Astrocyte (in vitro differentiated cells and primary cell): ENCODE data around the gene PRKAR2A. TPM values are rescaled to one million over a fixed set of nuclear protein-coding genes. Genes with fewer than 3 reads are reported as not detected.

Experiments
- DNase-seq: peaks from one replicate; pipeline ENCODE4 v3.0.0-alpha.2; 2010; ENCODE audit warnings: low read depth
- FAIRE-seq: peaks from 2 replicates; lab custom pipeline; 2011; peaks lifted over from hg19 to GRCh38; lab: Jason Lieb, UNC
- H2AFZ ChIP-seq: 2 replicates; pipeline ENCODE4 v1.6.0; 2012; ENCODE audit warnings: low read depth, low read length, inconsistent platforms
- H3K27ac ChIP-seq: 2 replicates; pipeline ENCODE4 v1.5.1; 2011; ENCODE audit warnings: low read depth, low read length, inconsistent platforms
- H3K27me3 ChIP-seq: 2 replicates; pipeline ENCODE4 v1.6.0; 2011; ENCODE audit warnings: low read length, inconsistent platforms; ENCODE audit not compliant: insufficient read depth
- H3K36me3 ChIP-seq: 2 replicates; pipeline ENCODE4 v1.5.1; 2011; ENCODE audit warnings: low read length, inconsistent platforms; ENCODE audit not compliant: insufficient read depth
- H3K4me1 ChIP-seq: 2 replicates; pipeline ENCODE4 v1.5.1; 2011; ENCODE audit warnings: low read length, inconsistent platforms; ENCODE audit not compliant: insufficient read depth
- H3K4me2 ChIP-seq: 2 replicates; pipeline ENCODE4 v1.6.0; 2012; ENCODE audit warnings: low read length, inconsistent platforms
- H3K4me3 ChIP-seq: 2 replicates; pipeline ENCODE4 v1.5.1; 2011; ENCODE audit warnings: low read depth, mild to moderate bottlenecking, low read length, inconsistent platforms; ENCODE audit not compliant: insufficient read depth
- H3K79me2 ChIP-seq: 2 replicates; pipeline ENCODE4 v1.6.0; 2012; ENCODE audit warnings: mild to moderate bottlenecking, low read length, inconsistent platforms; ENCODE audit not compliant: insufficient read depth
- H3K9ac ChIP-seq: 2 replicates; pipeline ENCODE4 v1.6.0; 2012; ENCODE audit warnings: mild to moderate bottlenecking, low read length, inconsistent platforms
- H3K9me3 ChIP-seq: 2 replicates; pipeline ENCODE4 v1.5.1; 2012; ENCODE audit warnings: low read depth, mild to moderate bottlenecking, low read length, inconsistent platforms; ENCODE audit not compliant: insufficient read depth
- H4K20me1 ChIP-seq: 2 replicates; pipeline ENCODE4 v1.6.0; 2012; ENCODE audit warnings: low read length, inconsistent platforms; ENCODE audit not compliant: insufficient read depth
- H3K27ac Mint-ChIP-seq: one replicate; pipeline ENCODE4 v1.8.0; 2021; ENCODE audit warnings: mild to moderate bottlenecking, mixed read lengths; ENCODE audit not compliant: unreplicated experiment
- H3K27me3 Mint-ChIP-seq: one replicate; pipeline ENCODE4 v1.8.0; 2021; ENCODE audit warnings: low read depth, mixed read lengths; ENCODE audit not compliant: unreplicated experiment
- H3K36me3 Mint-ChIP-seq: one replicate; pipeline ENCODE4 v1.8.0; 2021; ENCODE audit warnings: low read depth, mixed read lengths; ENCODE audit not compliant: unreplicated experiment
- H3K4me1 Mint-ChIP-seq: one replicate; pipeline ENCODE4 v1.8.0; 2021; ENCODE audit warnings: low read depth, mixed read lengths; ENCODE audit not compliant: unreplicated experiment
- H3K4me3 Mint-ChIP-seq: one replicate; pipeline ENCODE4 v1.8.0; 2021; ENCODE audit warnings: mild to moderate bottlenecking, moderate library complexity, mixed read lengths; ENCODE audit not compliant: unreplicated experiment
- H3K9me3 Mint-ChIP-seq: one replicate; pipeline ENCODE4 v1.8.0; 2021; ENCODE audit warnings: mild to moderate bottlenecking, mixed read lengths; ENCODE audit not compliant: unreplicated experiment
- EZH2 ChIP-seq: IDR thresholded peaks from 2 replicates; pipeline ENCODE4 v1.6.1; 2012; ENCODE audit warnings: mild to moderate bottlenecking, low read length, inconsistent platforms; ENCODE audit not compliant: insufficient read depth
- total RNA-seq: library from RNA; stranded (reverse); gene quantifications from 2 replicates; pipeline ENCODE4 v1.2.1, GENCODE V29; 2021
- TF ChIP-seq, protein P1 (sequence below): IDR thresholded peaks from 2 replicates; pipeline ENCODE4 v1.5.1; 2011; ENCODE audit warnings: low read depth, mild to moderate bottlenecking, inconsistent platforms, low read length, moderate library complexity; ENCODE audit not compliant: insufficient read depth

PRKAR2A gene
- total RNA-seq, 1 donor from 2014 or later = 52.5 TPM

DNA sequence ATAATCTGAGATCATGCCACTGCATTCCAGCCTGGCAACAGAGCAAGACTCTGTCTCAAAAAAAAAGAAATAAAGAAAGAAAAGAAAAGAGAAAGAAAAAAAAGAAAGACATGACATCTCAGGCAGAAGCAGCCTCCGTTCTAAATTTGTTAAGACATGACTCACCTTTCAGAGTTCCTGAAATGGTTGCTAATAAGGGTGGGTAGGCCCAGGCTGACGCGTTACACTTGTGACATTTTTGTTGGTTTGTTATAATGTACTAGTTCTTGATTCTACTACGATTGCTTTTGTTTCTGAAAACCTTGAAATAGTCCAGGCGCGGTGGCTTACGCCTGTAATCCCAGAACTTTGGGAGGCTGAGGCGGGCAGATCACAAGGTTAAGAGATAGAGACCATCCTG is 30.0 kb upstream of the PRKAR2A start:
- Mint-ChIP-seq H3K4me1 (peaks cover 3% of the 10 kb centered on the region), H3K27me3 (no peaks in the 10 kb centered on the region)
- DNase-seq = peak; percentile 44

DNA sequence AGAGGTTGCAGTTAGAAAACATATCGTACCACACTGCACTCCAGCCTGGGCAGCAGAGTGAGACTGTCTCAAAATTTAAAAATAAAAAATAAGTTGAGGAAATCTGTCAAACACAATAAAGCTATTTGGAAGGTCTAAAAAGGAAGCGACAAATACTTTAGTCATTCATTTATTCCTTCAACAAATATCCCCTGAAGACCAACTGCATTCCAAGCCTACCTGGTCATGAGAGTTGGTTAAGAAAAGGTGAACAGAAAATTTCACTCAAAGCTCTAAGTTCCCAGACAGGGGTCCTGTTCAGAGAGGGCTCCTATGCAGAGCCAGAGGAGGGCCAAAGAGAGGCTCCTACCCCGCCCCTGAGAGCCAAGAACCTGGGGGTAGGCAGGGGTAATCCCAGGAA is 15.4 kb upstream of the PRKAR2A start:
- no peak for FAIRE-seq
- Histone ChIP-seq H3K27ac (no peak overlapping the region), H3K27me3 (no peaks in the 10 kb centered on the region), H3K4me2 (no peak overlapping the region), H3K4me3 (no peak overlapping the region), H3K9me3 (no peaks in the 10 kb centered on the region), H3K4me1 (no peaks in the 10 kb centered on the region), H3K79me2 (no peaks in the 10 kb centered on the region), H2AFZ (no peak overlapping the region), H3K9ac (no peak overlapping the region), H4K20me1 (no peaks in the 10 kb centered on the region), H3K36me3 (no peaks in the 10 kb centered on the region)
- no peak for DNase-seq
- Mint-ChIP-seq H3K4me3 (no peak overlapping the region), H3K27ac (no peak overlapping the region), H3K27me3 (no peaks in the 10 kb centered on the region), H3K9me3 (no peaks in the 10 kb centered on the region), H3K36me3 (peaks cover 14% of the 10 kb centered on the region), H3K4me1 (peaks cover 3% of the 10 kb centered on the region)
- TF ChIP-seq, protein P1, sequence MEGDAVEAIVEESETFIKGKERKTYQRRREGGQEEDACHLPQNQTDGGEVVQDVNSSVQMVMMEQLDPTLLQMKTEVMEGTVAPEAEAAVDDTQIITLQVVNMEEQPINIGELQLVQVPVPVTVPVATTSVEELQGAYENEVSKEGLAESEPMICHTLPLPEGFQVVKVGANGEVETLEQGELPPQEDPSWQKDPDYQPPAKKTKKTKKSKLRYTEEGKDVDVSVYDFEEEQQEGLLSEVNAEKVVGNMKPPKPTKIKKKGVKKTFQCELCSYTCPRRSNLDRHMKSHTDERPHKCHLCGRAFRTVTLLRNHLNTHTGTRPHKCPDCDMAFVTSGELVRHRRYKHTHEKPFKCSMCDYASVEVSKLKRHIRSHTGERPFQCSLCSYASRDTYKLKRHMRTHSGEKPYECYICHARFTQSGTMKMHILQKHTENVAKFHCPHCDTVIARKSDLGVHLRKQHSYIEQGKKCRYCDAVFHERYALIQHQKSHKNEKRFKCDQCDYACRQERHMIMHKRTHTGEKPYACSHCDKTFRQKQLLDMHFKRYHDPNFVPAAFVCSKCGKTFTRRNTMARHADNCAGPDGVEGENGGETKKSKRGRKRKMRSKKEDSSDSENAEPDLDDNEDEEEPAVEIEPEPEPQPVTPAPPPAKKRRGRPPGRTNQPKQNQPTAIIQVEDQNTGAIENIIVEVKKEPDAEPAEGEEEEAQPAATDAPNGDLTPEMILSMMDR = no peak
- TF ChIP-seq EZH2 = no peak

More for the DNA sequence above, 30.0 kb upstream of the PRKAR2A start:
- Histone ChIP-seq H3K27me3 (no peaks in the 10 kb centered on the region), H3K36me3 (no peaks in the 10 kb centered on the region), H3K9ac (no peak overlapping the region), H3K4me3 (no peak overlapping the region), H4K20me1 (no peaks in the 10 kb centered on the region), H3K27ac (no peak overlapping the region), H3K4me1 (no peaks in the 10 kb centered on the region), H2AFZ (no peak overlapping the region), H3K79me2 (no peaks in the 10 kb centered on the region), H3K9me3 (no peaks in the 10 kb centered on the region), H3K4me2 (no peak overlapping the region)
- Mint-ChIP-seq H3K27ac (peak overlapping the region; percentile 41), H3K36me3 (peaks cover 9% of the 10 kb centered on the region), H3K9me3 (no peaks in the 10 kb centered on the region), H3K4me3 (no peak overlapping the region)
- FAIRE-seq = no peak
- TF ChIP-seq, protein P1 = no peak
- no peak for TF ChIP-seq EZH2

DNA sequence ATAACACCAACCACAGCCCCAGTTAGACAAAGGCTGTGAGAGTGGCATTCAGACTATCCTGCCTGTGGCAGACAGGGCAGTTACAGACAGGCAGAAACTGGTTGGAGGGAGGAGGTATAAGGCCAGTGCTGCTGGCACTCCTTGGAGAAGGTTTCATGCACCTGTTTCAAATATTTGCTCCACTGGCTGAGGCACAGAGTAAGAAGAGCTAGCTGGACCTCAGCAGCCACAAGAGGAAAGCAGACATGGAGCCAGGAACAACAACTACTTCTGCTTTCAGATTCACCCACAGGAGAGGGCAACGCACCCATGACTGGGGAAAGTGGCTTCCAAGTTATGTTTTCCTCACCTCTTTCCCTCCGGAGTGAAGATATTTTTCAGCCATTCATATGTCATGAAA is 11.5 kb upstream of the PRKAR2A start:
- Histone ChIP-seq H3K27ac (no peak overlapping the region), H3K9ac (no peak overlapping the region), H4K20me1 (no peaks in the 10 kb centered on the region), H3K79me2 (no peaks in the 10 kb centered on the region), H3K4me1 (no peaks in the 10 kb centered on the region), H3K27me3 (no peaks in the 10 kb centered on the region), H3K4me3 (no peak overlapping the region), H2AFZ (no peak overlapping the region), H3K36me3 (no peaks in the 10 kb centered on the region), H3K9me3 (no peaks in the 10 kb centered on the region), H3K4me2 (no peak overlapping the region)
- FAIRE-seq = no peak
- TF ChIP-seq EZH2 = no peak
- TF ChIP-seq, protein P1 = no peak
- H3K36me3 Mint-ChIP-seq = peaks cover 17% of the 10 kb centered on the region
- H3K9me3 Mint-ChIP-seq = no peaks in the 10 kb centered on the region
- H3K4me1 Mint-ChIP-seq = peaks cover 3% of the 10 kb centered on the region
- no peak for DNase-seq
- no peak overlapping the region for H3K27ac Mint-ChIP-seq
- no peak overlapping the region for H3K4me3 Mint-ChIP-seq
- no peaks in the 10 kb centered on the region for H3K27me3 Mint-ChIP-seq
